Heart right ventricle (tissue), 16 donors: ENCODE data around the gene TK2. TPM values are rescaled to one million over a fixed set of nuclear protein-coding genes. Genes with fewer than 3 reads are reported as not detected.
"Not testable (repeated sequence)": the region's sequence is repeated elsewhere in the genome, so short reads cannot be mapped to it uniquely, and the experiment has no call there.

Experiments used
- ATAC-seq, 8 donors: fragments of 200-7000 bp; cut with Tn5 transposase; one replicate each; pipeline ENCODE4 v1.9.1; 2020; ENCODE audit warnings: mild to moderate bottlenecking in 8 of 8, moderate library complexity in 8 of 8, moderate number of reproducible peaks in 1 of 8
- DNase-seq, 2 donors: peaks; one replicate each; pipeline ENCODE4 v3.0.0-alpha.2; 2020
- H3K27ac ChIP-seq, 10 donors: fragments of 200-600 bp; sonication (generic) in 2 of 10; one replicate each; pipeline versions ENCODE4 v1.5.0 to v1.8.0; 2020 to 2022; ENCODE audit warnings: mild to moderate bottlenecking in 3 of 10
- H3K27me3 ChIP-seq, 7 donors: fragments of 200-600 bp; one replicate each; pipeline ENCODE4 v1.8.0; 2021 to 2022; ENCODE audit warnings: mild to moderate bottlenecking in 2 of 7
- H3K36me3 ChIP-seq, 9 donors: fragments of 200-600 bp; sonication (generic) in 1 of 9; one replicate each; pipeline versions ENCODE4 v1.5.0 to v1.8.0; 2020 to 2022; ENCODE audit warnings: mild to moderate bottlenecking in 2 of 9
- H3K4me1 ChIP-seq, 9 donors: fragments of 200-600 bp; sonication (generic) in 1 of 9; one replicate each; pipeline versions ENCODE4 v1.5.0 to v1.8.0; 2020 to 2022; ENCODE audit warnings: mild to moderate bottlenecking in 4 of 9
- H3K4me3 ChIP-seq, 10 donors: fragments of 200-600 bp; sonication (generic) in 2 of 10; one replicate each; pipeline versions ENCODE4 v1.5.0 to v1.8.0; 2020 to 2022; ENCODE audit warnings: mild to moderate bottlenecking in 7 of 10, moderate library complexity in 2 of 10
- H3K9me3 ChIP-seq, 11 donors: fragments of 200-600 bp in 10 of 11; sonication (generic) in 2 of 11; one replicate each; pipeline versions ENCODE4 v1.5.0 to v1.8.0; 2013 to 2022; ENCODE audit warnings: mild to moderate bottlenecking in 2 of 11, control low read depth in 1 of 11, moderate library complexity in 1 of 11
- CTCF ChIP-seq, 9 donors: fragments of 200-600 bp; sonication (generic) in 2 of 9; IDR thresholded peaks; one replicate each; pipeline versions ENCODE4 v1.5.0 to v1.8.0; 2021 to 2022; ENCODE audit warnings: antibody characterized with exemption in 9 of 9, mild to moderate bottlenecking in 5 of 9, moderate library complexity in 1 of 9
- WGBS, 2 donors: extraction: QIAGEN DNeasy Blood & Tissue Kit; methylation state at CpG; one replicate each; pipeline ENCODE4 v1.1.7; 2013; ENCODE audit warnings: inconsistent platforms in 1 of 2; 5-methylcytosine and 5-hydroxymethylcytosine counted together
- intact Hi-C, 10 donors: fragments of 100-400 bp; cut with DNase I; formaldehyde crosslinking; loops; one replicate each; pipeline versions ENCODE4 v1.11.1 to v1.14.2; 2022
- polyA plus RNA-seq, 2 donors: library from polyadenylated mRNA; stranded (reverse); fragments of 200-250 nt; gene quantifications; one replicate each; pipeline ENCODE4 v1.2.3, GENCODE V29; 2013
- total RNA-seq, 10 donors: library from RNA; stranded (reverse); fragmentation: NEBNext Ultra II Directional in 3 of 10; extraction: Animal tissue kit (Norgen Biotek cat#: 25700) in 3 of 10; gene quantifications; one replicate each; pipeline versions ENCODE4 v1.2.1 to v1.2.4, GENCODE V29; 2021 to 2023
- donor health status: Arrhythmogenic right ventricular cardiomyopathy.
- donor health status: ischemic (EF 13 %, LVEDD 7.1; RV severe dilation, severe dysfunction).
- donor health status: healthy with polysubstance abuse.
- donor health status: DM: no; HTN: yes; CAD: no.
- donor health status: DM: no; HTN: no; CAD: no.
- donor health status: ischemic (EF 25% LVEDD 6.9; RV normal size, moderate dysfunction).
- donor health status: ischemic (EF 25% LVEDD 5.7; RV mildly dilated, moderate dysfunction).
- donor health status: healthy.
- donor health status: DM: yes; HTN: yes; CAD: no.
- donor health status: Ischemic cardiomyopathy.
- donor health status: ischemic (EF 35%, LVEDD 5.7; RV mildly dilated, moderate dysfunction).
- donor health status: nonischemic (EF 11% LVEDD 7.7; RV severe dilation, severe dysfunction).
- donor health status: DM: yes; HTN: yes; CAD: no.
- donor health status: PGD.
- donor health status: ischemic (EF 29% LVEDD 5.4; RV normal size, mild dysfunction).
- donor health status: nonischemic (EF 23%, LVEDD 6.1; RV moderate dilation, normal function).

TK2 gene
- total and polyA plus RNA-seq, 12 donors = 8.0 to 26.0 (median 20.6) TPM

- Histone ChIP-seq H3K27me3 (peaks cover 0 to 6% (median 0%) of the 10 kb centered on the region in 7 donors), H3K36me3 (peaks cover 0 to 6% (median 0%) of the 10 kb centered on the region in 9 donors), H3K9me3 (peaks cover 0 to under 1% (median 0%) of the 10 kb centered on the region in 11 donors), H3K27ac (no peak overlapping the region), H3K4me3 (no peak overlapping the region), H3K4me1 (peaks cover 0 to 26% (median 4%) of the 10 kb centered on the region in 9 donors)
- intact Hi-C loops = no loop called here
- TF ChIP-seq CTCF (IDR thresholded peaks at IDR 0.05) = no peak
- WGBS, 2 donors = 55 to 67% methylated on average over 2 of the region's 2 CpGs
- DNase-seq (no peak), ATAC-seq (no peak)
These were observed 22.4 kb upstream of the TK2 start for GRCh38 chr16:66572356-66572755.

DNA sequence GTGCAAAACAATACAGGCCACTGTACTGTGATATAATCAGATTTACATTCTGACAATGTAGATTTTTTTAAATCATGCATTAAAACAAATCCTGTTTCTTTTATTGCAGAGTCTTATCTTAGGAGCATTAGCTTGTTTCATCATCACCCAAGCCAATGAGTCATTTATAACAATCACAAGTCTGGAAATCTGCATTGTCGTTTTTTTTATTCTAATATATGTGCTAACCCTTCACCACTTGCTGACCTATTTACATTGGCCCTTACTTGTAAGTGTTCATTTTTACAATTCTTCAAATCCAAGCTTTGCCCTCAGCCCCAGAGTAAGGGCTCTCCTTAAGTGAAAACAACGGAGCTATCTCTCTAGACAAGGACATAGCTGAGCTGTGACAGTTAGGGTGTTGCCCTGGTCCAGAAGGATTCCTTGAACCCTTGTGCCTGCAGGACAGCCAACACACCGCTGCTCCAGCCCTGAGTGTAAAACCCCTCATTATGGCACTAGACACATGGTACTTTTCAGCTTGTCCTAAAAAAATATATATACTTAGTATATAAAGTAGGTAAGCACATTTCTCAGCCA lies 20.0 kb upstream of the TK2 start:
- no peak overlapping the region for H3K27ac ChIP-seq
- no peak overlapping the region for H3K4me3 ChIP-seq
- 65 to 71% methylated on average over 3 of the region's 3 CpGs for WGBS, 2 donors
- intact Hi-C loops = no loop called here
- peaks cover 0 to 26% (median 0%) of the 10 kb centered on the region in 9 donors for H3K4me1 ChIP-seq
- peaks cover 0 to 4% (median 0%) of the 10 kb centered on the region in 11 donors for H3K9me3 ChIP-seq
- no peaks in the 10 kb centered on the region for H3K27me3 ChIP-seq
- H3K36me3 ChIP-seq = peaks cover 0 to 31% (median 0%) of the 10 kb centered on the region in 9 donors
- no peak for TF ChIP-seq CTCF (IDR thresholded peaks at IDR 0.05)
- no peak for DNase-seq
- ATAC-seq = peak in 2 of 8 donors; percentile 42 to 52

DNA sequence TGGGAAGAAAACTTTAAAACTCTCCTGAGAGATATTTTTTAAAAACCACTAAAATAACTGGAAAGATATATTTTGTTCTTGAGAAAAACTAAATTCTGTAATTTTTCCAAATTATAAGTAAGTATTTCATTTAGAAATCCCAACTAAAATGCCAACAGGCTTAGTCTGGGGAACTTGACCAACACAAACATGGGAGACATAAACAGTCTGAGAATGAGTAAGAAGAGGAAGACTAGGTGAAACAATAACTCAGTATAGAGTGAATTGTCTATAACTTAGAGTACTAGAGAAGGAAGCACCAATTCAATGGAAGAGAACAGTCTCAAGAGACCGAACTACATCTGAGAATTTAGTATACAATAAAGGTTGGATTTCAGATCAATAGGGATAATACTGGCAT lies 19.2 kb upstream of the TK2 start:
- Histone ChIP-seq H3K9me3 (peaks cover 0 to 4% (median 0%) of the 10 kb centered on the region in 11 donors), H3K27me3 (no peaks in the 10 kb centered on the region), H3K36me3 (peaks cover 0 to 39% (median 0%) of the 10 kb centered on the region in 9 donors), H3K4me1 (peaks cover 0 to 26% (median 0%) of the 10 kb centered on the region in 9 donors), H3K4me3 (no peak overlapping the region), H3K27ac (peak overlapping the region in 1 of 10 donors; percentile 29)
- ATAC-seq = no peak
- intact Hi-C loops = no loop called here
- no peak for TF ChIP-seq CTCF (IDR thresholded peaks at IDR 0.05)
- 98 to 100% methylated on average over 1 of the region's 1 CpG for WGBS, 2 donors
- DNase-seq = no peak

- Histone ChIP-seq H3K27me3 (no peaks in the 10 kb centered on the region), H3K9me3 (peaks cover 0 to 4% (median 0%) of the 10 kb centered on the region in 11 donors), H3K4me3 (no peak overlapping the region), H3K4me1 (peaks cover 0 to 26% (median 0%) of the 10 kb centered on the region in 9 donors), H3K27ac (no peak overlapping the region), H3K36me3 (peaks cover 0 to 46% (median 0%) of the 10 kb centered on the region in 9 donors)
- no peak for DNase-seq
- no peak for ATAC-seq
- TF ChIP-seq CTCF (IDR thresholded peaks at IDR 0.05) = no peak
- WGBS, 2 donors = 95 to 98% methylated on average over 2 of the region's 2 CpGs
- intact Hi-C loops = no loop called here
These were observed 18.4 kb upstream of the TK2 start for GRCh38 chr16:66568355-66568754.

GRCh38 chr16:66567270-66567669 lies 17.3 kb upstream of the TK2 start:
- intact Hi-C loops, H3K9me3 ChIP-seq, DNase-seq, H3K27ac ChIP-seq, H3K4me3 ChIP-seq, ATAC-seq, H3K27me3 ChIP-seq: not testable (repeated sequence)
- WGBS, 2 donors = 95 to 96% methylated on average over 3 of the region's 3 CpGs
- H3K36me3 ChIP-seq = peaks cover 0 to 57% (median 0%) of the 10 kb centered on the region in 9 donors
- peaks cover 0 to 33% (median 0%) of the 10 kb centered on the region in 9 donors for H3K4me1 ChIP-seq
